Measurements from ENCODE around the gene RIMS4.

DNA sequence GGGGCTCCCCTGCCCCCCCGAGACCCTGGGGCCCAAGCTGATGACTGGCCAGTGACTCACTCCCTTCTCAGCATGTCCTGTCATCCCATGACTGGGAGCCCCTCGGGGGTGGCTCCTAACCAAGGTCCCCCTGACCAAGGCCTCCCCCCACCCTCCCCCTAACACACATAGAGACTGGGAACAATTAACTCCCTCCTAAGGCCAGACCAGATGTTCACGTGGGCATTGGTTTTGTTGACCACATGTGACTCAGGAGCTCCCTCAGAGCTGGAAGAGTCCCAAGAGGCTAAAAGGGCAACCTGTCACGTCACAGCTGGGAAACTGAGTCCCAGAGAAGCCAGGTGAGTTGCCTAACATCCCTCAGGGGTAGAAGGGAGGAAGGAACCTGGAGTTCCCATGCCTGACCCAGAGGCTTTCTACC, 105.8 kb downstream of the RIMS4 start:
- TF ChIP-seq, protein P1, sequence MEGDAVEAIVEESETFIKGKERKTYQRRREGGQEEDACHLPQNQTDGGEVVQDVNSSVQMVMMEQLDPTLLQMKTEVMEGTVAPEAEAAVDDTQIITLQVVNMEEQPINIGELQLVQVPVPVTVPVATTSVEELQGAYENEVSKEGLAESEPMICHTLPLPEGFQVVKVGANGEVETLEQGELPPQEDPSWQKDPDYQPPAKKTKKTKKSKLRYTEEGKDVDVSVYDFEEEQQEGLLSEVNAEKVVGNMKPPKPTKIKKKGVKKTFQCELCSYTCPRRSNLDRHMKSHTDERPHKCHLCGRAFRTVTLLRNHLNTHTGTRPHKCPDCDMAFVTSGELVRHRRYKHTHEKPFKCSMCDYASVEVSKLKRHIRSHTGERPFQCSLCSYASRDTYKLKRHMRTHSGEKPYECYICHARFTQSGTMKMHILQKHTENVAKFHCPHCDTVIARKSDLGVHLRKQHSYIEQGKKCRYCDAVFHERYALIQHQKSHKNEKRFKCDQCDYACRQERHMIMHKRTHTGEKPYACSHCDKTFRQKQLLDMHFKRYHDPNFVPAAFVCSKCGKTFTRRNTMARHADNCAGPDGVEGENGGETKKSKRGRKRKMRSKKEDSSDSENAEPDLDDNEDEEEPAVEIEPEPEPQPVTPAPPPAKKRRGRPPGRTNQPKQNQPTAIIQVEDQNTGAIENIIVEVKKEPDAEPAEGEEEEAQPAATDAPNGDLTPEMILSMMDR (IDR thresholded peaks at IDR 0.05), result no peak
- TF ChIP-seq POLR2A (IDR thresholded peaks at IDR 0.05), result no peak
